ENCODE results near the gene HOXA5.
A peak's percentile ranks its signal among the peaks of the same experiment; 100 is the strongest.

Gene HOXA5

DNA sequence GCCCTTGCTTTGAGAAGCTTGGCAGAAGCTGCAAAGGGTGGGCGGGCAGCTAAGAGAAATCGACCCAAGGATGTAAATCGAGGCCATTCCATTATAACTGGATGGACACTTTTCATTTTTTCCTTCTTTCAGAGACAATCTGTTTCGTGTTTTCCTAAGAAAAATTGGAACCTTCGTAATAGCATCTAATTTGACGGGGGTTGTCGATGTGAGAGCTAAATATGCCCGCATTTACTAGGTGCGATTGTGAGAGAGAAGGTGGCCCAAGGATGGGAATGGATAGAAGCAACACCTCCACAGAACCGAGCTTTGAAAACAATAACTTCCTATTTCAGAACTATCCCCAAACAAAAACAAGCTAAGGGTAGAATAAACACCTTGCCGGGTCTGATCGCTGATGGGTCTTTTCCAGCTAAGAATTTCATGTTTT, 12.1 kb downstream of the HOXA5 start:
- no peak for DNase-seq

GRCh38 chr7:27130540-27131389, 12.7 kb downstream of the HOXA5 start, which contains the start of gene HOXA4:
Gene HOXA4, minus strand, starts transcription at chr7:27130757. Its CDS starts 24 bp downstream, at chr7:27130733.
- DNase-seq: peak; percentile 57

DNA sequence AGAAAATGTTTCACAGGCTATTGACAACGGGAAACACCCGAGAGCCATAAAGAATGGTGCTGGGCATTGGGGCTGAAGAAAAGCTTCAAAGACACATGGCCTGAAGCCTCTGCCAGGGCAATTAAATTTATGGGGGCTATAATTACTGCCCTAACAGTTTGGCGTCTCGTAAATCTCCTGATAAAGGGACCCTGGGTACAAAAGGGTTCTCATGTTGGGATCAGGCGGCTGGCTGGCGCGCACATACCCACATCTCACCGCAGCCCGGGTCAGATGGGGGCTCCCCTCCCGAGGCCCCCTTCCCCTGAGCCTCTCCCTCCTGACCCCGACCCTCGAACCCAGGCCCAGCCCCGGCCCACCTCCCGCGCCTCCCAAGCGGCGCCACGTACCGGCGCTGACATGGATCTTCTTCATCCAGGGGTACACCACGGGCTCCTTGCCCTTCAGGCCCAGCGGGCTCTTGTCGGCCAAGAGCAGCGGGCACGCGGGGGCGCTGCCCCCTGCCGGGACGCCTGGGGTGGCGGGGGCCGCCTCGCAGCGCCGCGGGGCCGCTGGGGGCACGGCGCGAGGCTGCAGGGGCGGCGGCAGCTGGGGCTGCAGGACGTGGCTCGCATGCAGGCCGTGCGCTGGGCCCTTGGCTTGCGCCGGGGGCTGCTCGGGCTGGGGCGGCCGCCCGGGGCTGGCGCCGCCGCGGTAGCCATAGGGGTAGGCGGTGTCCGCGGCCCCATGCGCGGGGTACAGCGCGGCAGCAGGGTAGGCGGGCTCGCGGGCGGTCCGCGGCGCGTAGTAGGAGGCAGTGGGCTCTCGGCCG, 13.5 kb downstream of the HOXA5 start:
- no peak for DNase-seq

- DNase-seq: no peak
Observed at GRCh38 chr7:27128776-27129728, 14.4 kb downstream of the HOXA5 start.

- no peak for DNase-seq
Observed at GRCh38 chr7:27128034-27128433, 15.4 kb downstream of the HOXA5 start.

- DNase-seq: no peak
Observed at GRCh38 chr7:27126596-27127327, 16.7 kb downstream of the HOXA5 start.

DNA sequence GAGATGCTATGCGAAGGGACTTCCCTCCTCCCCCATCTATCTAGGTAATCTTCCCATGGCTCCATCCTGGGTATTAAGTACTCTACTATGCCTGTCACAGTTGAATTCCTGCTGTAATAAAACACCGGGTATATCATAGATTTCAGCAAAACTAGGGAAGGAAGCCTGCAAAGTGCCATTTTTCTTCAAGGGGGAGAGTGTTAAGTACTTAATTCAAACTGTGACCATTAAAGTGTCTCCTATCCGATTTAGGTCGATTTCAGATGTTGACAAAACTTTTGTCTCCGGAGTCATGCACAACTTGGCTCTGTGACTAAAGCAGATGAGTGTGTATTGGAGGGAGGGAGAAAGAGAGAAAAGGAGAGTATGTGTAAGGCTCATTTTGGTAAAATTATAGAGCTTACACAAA, 17.5 kb downstream of the HOXA5 start:
- no peak for DNase-seq

DNA sequence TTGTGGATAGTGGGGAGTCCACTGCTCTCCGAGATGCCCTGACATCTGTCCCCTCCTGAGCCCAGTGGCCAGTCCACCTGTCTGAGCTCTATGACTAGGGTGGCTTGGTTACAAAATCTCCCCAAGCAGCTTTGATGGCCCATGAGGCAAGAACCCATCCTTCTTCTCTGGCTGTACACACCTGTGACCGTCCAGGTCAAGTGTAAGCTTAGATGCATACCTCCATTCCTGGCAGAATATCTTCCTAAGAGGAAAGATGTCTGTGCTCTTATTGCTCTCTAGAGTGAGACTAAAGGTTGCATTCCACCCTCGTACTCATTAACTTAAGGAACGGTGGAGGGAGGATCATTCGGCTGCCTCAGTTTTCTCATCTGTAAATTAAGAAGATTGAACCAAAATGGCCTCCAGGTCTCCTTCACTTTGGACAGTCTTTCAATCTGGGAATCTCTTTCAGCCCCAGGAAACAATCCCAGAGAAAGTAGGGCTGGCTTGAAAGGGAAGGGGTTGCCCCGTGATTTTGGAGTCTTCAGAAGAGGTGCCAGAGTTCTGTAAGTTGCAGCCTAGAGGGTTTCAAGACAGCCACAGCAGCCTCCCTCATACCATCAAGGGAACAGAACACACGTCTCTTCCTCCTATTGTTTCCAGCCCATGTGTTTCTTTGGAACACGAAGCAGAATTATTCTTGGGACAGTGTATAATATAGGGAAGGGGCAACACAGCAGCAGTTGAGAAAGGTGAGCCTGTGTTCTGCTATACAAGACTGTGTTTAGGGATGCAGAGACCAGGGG, 18.4 kb downstream of the HOXA5 start:
- no peak for DNase-seq

DNA sequence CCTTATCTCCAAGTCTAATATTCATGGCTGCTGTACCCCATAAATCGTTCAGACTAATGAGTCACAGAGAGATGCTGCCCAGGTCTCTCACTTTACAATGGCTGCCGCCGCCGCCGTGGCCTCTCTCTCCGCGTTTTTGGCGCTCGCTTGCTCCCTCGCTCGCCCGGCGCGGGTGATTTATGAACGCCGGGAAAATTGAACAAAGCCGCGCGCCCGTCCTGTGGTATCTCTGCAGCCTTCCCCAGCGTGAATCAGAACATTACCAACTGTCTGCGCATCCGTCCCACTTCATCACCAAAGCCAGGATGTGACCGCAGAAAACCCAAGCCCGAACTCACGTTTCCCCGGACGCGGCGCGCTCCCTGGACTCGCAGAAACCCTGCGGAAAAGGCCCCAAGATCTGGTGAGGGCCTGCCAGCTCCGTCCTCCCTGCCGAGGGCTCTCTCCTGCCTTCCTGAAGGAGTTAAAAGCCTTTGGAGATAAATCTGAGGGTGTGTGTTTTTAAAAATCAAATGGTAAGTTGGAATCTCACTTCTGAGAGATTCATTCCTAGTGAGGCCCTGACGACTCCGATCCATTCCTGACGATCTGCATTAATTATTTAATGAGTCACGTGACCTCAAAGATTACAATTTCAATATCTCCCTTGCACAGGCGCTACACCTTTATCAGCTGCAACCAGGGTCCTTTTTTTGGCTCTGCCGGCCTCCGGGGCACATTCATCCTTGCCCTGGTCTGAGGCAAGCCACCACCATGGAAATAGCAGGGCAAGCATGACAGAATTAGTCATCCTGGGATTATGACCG, 19.2 kb downstream of the HOXA5 start:
- no peak for DNase-seq

GRCh38 chr7:27123477-27124053, 19.9 kb downstream of the HOXA5 start:
- DNase-seq: no peak

DNA sequence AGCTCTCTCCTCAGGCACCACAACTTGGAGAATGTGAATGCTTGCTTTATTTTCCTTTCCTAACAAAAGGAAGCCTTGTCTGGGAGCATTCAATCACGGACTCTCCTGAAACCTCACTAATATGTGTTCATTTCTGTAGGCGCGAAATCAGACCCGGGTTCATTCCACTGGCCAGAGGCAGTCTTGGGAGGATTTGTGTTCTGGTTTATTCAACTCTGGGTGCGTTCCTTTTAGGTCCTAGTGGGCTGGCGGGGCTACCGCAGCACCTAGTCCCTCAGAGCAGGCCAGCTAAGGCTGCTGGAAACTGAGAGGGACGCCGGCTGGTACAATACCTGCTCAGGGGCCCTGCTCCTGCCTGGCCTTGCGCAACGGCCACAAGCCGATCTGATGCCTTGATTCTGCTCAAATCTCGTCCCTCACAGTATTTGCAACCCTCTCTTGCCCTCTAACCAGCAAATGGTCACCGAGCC, 20.4 kb downstream of the HOXA5 start:
- no peak for DNase-seq

GRCh38 chr7:27122077-27122910, 21.2 kb downstream of the HOXA5 start:
- no peak for DNase-seq

- DNase-seq: no peak
Observed at GRCh38 chr7:27121684-27122076, 21.8 kb downstream of the HOXA5 start.

DNA sequence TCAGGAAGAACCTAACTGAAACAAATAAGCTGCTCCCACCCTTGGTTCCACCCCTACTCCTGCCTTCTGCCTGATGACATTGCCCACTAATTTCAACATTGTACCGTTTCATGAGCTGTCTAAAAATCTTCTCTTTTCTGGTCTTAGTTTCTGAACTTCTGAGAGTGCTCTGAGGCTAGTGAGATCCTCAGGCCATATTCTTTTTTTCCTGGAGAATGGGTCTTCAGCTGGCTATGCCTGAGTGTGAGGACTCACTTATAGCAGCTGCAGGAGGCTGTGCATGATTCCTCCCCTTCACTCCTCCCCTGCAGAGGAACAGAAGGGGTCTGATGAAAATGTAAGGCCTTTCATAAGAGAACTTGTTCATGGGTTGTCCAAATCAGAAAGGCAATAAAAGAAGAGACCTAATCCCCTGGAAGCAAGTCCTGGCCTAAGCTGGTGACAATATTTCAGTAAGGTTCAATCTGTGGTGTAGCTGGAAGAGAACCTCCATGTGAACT, 24.0 kb downstream of the HOXA5 start:
- DNase-seq: no peak

DNA sequence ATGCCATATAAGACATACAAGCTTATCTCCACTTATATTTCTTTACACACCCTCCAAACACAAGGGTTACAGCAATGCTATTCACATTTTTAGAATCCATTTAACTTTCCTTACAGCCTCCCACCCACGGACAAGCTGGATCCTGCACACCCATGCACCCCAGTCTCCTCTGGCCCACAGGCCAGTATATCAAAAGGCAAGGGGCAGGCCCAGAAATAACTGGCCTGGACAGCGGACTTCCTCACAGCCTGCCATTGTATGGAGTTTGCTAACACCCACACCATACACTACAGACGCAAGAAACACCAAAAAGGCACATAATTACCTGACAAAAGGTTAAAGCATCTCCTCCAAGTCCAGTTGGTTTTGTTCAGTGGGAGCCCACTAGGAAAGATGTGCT, 24.9 kb downstream of the HOXA5 start:
- no peak for DNase-seq

DNA sequence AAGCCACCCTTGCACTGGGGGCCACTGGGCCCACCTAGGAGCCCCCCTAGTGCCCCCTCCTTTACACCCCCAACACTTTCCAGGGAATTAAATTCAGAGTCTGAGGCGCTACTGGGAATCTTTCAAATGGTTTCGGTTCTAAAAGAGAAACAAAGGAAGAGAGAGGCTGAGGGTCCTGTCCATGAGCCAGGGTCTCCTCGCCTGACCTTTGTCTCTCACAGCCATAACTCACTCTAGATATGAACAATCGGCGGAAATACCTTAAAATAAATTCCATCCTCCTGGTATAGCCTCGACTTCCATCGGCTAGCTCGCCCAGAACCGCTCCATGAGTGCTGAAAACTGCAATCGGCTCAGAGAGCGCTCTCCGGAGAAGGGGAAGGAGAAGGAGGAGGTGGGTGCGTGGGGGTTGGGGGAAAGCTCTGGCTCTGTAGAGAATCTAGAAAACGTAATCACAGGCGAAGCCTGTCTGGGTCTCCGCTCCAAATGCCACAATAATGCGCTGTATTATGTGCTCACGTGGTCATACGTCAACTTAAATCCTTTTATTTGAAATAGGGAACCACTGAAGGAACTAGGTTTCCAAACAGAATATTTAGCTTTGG, 25.5 kb downstream of the HOXA5 start:
- no peak for DNase-seq

DNA sequence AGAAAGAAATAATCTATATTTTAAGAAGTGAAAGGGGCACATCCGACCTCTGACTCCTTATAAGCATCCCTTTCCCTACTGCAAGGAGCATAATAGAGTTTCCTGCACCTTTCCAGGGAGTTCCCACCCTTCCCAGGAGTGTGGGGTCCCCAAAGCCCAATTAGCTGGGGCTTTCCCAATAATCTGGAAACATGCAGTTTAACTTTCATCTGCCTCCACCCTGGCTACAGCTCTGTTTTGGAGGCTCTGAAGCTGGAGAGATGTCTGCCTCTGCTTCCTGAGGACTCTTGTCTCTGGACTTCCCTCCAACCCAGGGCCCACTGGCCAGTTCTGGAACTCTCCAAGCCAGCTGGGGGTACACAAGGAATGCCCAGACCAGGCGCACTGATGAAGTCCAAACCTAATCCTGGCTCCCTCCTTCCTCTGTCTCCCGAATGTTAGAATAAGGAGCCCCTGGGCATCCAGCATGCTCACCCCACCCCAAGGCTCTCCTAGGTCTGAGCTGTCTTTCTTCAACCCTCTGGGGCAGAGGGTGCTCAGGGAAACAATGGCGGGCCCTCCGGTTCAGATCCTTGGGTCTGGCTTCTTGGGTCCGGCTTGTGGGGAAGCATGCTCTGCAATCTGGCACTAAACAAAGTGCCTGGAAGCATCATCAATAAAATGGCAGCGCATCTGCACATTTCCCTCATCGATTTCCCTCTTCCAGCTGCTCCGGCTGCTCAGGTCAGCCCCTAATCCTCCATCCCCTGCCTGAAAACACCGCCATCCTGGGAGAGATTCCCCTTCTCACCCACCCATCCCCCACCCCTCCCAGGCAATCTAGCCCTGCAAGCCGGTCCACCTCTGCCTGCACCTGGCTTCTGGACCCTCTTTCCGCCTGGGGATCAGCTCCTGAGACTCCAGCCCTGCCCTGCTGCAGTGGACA, 26.3 kb downstream of the HOXA5 start:
- DNase-seq: no peak

All from activated CD4-positive, alpha-beta T cell treated with anti-CD3 and anti-CD28 coated beads for 1 hour (primary cell).